Psoas muscle (tissue), 8 donors: Measurements from ENCODE around the gene MEIOSIN. TPM values are rescaled to one million over a fixed set of nuclear protein-coding genes. Genes with fewer than 3 reads are reported as not detected.
A peak's percentile ranks its signal among the peaks of the same experiment; 100 is the strongest.

Source experiments
- ATAC-seq, 4 donors: fragments of 200-7000 bp; cut with Tn5 transposase; one replicate each; pipeline ENCODE4 v1.9.1; 2020; ENCODE audit warnings: moderate library complexity in 3 of 4, mild to moderate bottlenecking in 2 of 4
- DNase-seq, 2 donors: peaks; one replicate each; pipeline ENCODE4 v3.0.0-alpha.2; 2020
- H3K27ac ChIP-seq: fragments of 200-600 bp; one replicate; pipeline ENCODE4 v1.8.0; 2022
- H3K27me3 ChIP-seq, 3 donors: fragments of 200-600 bp in 1 of 3; one replicate each; pipeline versions ENCODE4 v1.6.1 to v1.8.0; 2013 to 2022; ENCODE audit warnings: low read length in 2 of 3, mild to moderate bottlenecking in 2 of 3, moderate library complexity in 1 of 3; ENCODE audit not compliant: insufficient read depth in 3 of 3
- H3K36me3 ChIP-seq, 2 donors: fragments of 200-600 bp in 1 of 2; one replicate each; pipeline versions ENCODE4 v1.6.1 to v1.8.0; 2013 to 2022; ENCODE audit warnings: low read depth in 1 of 2, mild to moderate bottlenecking in 1 of 2, moderate library complexity in 1 of 2; ENCODE audit not compliant: insufficient read depth in 1 of 2
- H3K4me1 ChIP-seq: fragments of 200-600 bp; one replicate; pipeline ENCODE4 v1.8.0; 2022
- H3K4me3 ChIP-seq: fragments of 200-600 bp; one replicate; pipeline ENCODE4 v1.8.0; 2022; ENCODE audit warnings: mild to moderate bottlenecking
- H3K9me3 ChIP-seq: fragments of 200-600 bp; one replicate; pipeline ENCODE4 v1.8.0; 2022
- WGBS, 3 donors: extraction: QIAGEN DNeasy Blood & Tissue Kit; methylation state at CpG; one replicate each; pipeline versions ENCODE4 v1.1.6 to v1.1.7; 2013; 5-methylcytosine and 5-hydroxymethylcytosine counted together
- intact Hi-C, 2 donors: fragments of 100-400 bp; cut with DNase I; formaldehyde crosslinking; loops; one replicate each; pipeline versions ENCODE4 v1.11.0 to v1.14.2; 2022
- polyA plus RNA-seq, 3 donors: library from polyadenylated mRNA; stranded (reverse); fragments of 200-250 nt; gene quantifications; one replicate each; pipeline ENCODE4 v1.2.3, GENCODE V29; 2013
- total RNA-seq, 4 donors: library from RNA; stranded (reverse); fragmentation: NEBNext Ultra II Directional in 2 of 4; extraction: Animal tissue kit (Norgen Biotek cat#: 25700) in 2 of 4; gene quantifications; one replicate each; pipeline versions ENCODE4 v1.2.1 to v1.2.4, GENCODE V29; 2021 to 2023
- TF ChIP-seq, protein P1 (sequence below): fragments of 200-600 bp; IDR thresholded peaks from one replicate; pipeline ENCODE4 v1.8.0; 2022; ENCODE audit warnings: antibody characterized with exemption
- donor health status: healthy with polysubstance abuse.
- donor health status: DM: no; HTN: no; CAD: no; lungs with moderate emphysema.
- donor health status: Bipolar disorder and iron deficiency.
- donor health status: healthy.
- donor health status: DM: yes; HTN: yes; CAD: no.
- donor health status: DM: no; HTN: no; CAD: no.
- donor health status: DM: no; HTN: no; CAD: no.
- donor health status: DM: yes; HTN: yes; CAD: no.

Gene MEIOSIN
- total and polyA plus RNA-seq, 7 donors: 0.01 TPM; not detected in 6

DNA sequence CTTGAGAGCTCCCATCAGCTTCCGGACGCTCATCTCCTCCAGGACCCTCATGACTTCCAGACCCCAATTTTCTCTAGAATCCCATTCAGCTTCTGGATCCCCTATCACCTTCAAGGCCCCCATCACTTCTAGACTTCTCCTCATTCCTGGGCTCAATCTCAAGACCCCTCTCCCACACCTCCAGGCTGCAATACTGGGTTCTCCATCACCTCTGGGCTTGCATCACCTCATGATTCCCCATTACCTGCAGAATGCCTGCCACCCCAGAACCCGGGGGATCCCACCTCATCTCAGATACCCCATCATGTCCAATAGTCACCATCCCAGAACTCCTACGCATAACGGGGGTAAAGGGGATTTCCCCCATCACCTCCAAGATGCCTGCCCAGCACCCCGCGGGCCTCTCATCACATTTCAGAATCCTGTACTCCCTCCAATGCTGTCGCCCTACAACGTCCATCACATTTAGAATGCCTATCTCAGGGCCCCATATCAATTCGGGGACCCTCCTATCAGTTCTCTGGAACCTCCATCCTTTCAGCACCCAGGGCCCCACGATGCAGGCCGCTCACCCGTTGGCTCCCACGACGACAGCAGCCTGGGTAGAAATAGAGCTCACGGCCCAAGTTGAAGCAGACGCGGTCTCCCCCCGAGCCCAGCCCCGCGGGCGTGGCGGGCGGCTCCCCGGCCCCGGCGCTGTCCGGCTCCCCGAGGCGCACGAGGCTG is 58.7 kb downstream of the MEIOSIN start:
- Histone ChIP-seq H3K36me3 (peaks cover 0 to 37% of the 10 kb centered on the region in 2 donors), H3K9me3 (no peaks in the 10 kb centered on the region), H3K27me3 (no peaks in the 10 kb centered on the region), H3K4me1 (peaks cover 34% of the 10 kb centered on the region), H3K27ac (peak overlapping the region; percentile 88), H3K4me3 (peak overlapping the region; percentile 77)
- intact Hi-C loops: no loop called here
- 8 to 10% (median 10%) methylated on average over 30 to 31 of the region's 31 CpGs for WGBS, 3 donors
- ATAC-seq (no peak), DNase-seq (no peak)
- TF ChIP-seq, protein P1, sequence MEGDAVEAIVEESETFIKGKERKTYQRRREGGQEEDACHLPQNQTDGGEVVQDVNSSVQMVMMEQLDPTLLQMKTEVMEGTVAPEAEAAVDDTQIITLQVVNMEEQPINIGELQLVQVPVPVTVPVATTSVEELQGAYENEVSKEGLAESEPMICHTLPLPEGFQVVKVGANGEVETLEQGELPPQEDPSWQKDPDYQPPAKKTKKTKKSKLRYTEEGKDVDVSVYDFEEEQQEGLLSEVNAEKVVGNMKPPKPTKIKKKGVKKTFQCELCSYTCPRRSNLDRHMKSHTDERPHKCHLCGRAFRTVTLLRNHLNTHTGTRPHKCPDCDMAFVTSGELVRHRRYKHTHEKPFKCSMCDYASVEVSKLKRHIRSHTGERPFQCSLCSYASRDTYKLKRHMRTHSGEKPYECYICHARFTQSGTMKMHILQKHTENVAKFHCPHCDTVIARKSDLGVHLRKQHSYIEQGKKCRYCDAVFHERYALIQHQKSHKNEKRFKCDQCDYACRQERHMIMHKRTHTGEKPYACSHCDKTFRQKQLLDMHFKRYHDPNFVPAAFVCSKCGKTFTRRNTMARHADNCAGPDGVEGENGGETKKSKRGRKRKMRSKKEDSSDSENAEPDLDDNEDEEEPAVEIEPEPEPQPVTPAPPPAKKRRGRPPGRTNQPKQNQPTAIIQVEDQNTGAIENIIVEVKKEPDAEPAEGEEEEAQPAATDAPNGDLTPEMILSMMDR: no peak

DNA sequence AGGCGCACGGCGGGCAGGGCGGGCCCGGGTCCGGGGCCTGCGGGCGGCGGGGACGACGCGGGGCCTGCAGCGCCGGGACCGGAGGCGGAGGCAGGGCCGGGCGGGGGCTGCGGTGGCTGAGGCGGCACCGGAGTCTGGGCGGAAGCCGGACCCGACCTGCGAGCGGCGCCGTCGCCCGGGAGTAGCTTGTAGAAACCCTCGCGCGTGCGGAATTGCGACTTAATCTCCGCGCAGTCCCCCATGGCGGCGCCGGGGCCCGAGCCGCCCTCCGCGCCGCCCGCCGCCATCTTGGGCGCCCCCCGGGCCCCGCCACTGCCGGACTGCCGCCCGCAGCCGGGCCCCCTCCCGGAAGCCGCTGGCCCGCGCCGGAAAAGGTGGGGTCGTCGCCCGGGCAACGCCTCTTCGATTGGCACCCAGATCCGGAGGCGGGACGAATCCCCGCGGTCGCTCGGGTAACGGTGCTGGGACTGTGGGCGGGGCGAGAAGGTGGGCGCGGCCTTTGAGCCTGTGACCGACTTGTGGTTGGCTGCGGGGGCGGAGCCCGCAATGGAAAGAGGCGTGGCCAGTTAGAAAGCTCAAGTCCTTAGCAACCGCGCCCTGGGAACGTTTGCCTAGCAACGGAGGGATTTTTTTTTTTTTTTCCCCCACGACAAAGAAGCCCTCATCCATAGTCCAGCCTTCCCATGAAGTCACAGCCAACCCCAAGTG is 59.4 kb downstream of the MEIOSIN start, which contains the start of gene DMWD:
Gene DMWD (minus strand): TSS at position 376 of the 708 bp plus-strand sequence. CDS start 89 bp downstream, at position 287.
- DNase-seq (peak; percentile 100), ATAC-seq (peak; percentile 89 to 96 (median 93))
- peak within 1 kb of the TSS; percentile 88 for H3K27ac ChIP-seq
- peaks cover 0 to 32% of the 10 kb centered on the region in 2 donors for H3K36me3 ChIP-seq
- H3K9me3 ChIP-seq: no peaks in the 10 kb centered on the region
- TF ChIP-seq, protein P1: no peak
- no peaks in the 10 kb centered on the region for H3K27me3 ChIP-seq
- WGBS, 3 donors: 0 to 1% (median 1%) methylated on average over 39 to 86 of the region's 86 CpGs
- H3K4me1 ChIP-seq: peaks cover 32% of the 10 kb centered on the region
- intact Hi-C loops: no loop called here
- H3K4me3 ChIP-seq: peak within 1 kb of the TSS; percentile 77

DNA sequence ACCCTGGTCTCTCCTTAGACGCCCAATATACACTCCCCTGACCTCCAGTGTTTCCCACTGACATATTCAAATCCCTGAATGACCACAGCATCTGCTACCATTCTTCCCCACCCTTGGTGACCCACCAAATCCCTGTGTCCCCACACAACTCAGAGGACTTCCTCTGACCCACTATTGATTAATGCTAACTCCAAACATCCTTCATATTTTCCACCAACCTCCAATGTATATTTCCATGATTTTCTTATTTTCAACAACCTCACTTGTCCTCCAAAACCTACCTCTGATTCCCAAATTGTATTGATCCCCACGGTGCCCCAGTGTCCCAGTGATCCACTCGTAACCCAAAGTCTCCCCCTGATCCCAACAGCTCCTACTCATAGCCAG is 59.9 kb downstream of the MEIOSIN start:
- Histone ChIP-seq H3K4me1 (peaks cover 27% of the 10 kb centered on the region), H3K36me3 (peaks cover 0 to 28% of the 10 kb centered on the region in 2 donors), H3K27ac (no peak overlapping the region), H3K27me3 (no peaks in the 10 kb centered on the region), H3K4me3 (peak overlapping the region; percentile 77), H3K9me3 (no peaks in the 10 kb centered on the region)
- no peak for DNase-seq
- TF ChIP-seq, protein P1: no peak
- intact Hi-C loops: no loop called here
- 35 to 42% (median 41%) methylated on average over 3 of the region's 3 CpGs for WGBS, 3 donors
- no peak for ATAC-seq

DNA sequence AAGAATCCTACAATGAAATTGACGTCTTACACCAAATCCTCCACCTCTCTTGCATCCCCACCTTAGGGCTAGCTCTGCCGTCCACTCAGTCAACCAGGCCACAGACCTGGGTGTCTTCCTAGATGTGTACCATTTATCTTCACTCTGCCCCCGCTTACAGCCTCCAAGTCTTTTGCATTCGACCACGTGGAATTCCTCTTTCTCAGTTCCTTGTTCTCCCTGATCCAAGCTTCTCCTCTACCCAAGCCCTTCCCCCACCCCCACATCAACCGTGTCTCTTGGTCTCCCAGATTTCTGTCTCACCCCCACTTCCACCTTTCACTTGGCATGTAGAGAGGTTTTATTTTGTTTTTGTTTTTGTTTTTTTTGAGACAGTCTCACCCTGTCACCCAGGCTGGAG is 60.6 kb downstream of the MEIOSIN start:
- TF ChIP-seq, protein P1: no peak
- ATAC-seq (no peak), DNase-seq (no peak)
- peaks cover 22% of the 10 kb centered on the region for H3K4me1 ChIP-seq
- intact Hi-C loops: no loop called here
- peaks cover 0 to 21% of the 10 kb centered on the region in 2 donors for H3K36me3 ChIP-seq
- 54 to 64% (median 60%) methylated on average over 6 of the region's 6 CpGs for WGBS, 3 donors
- no peak overlapping the region for H3K4me3 ChIP-seq
- no peaks in the 10 kb centered on the region for H3K27me3 ChIP-seq
- no peak overlapping the region for H3K27ac ChIP-seq
- no peaks in the 10 kb centered on the region for H3K9me3 ChIP-seq
